ENCODE measurements around the gene FLT3.
"Not testable (repeated sequence)": the region's sequence is repeated elsewhere in the genome, so short reads cannot be mapped to it uniquely, and the experiment has no call there.

The FLT3 gene

DNA sequence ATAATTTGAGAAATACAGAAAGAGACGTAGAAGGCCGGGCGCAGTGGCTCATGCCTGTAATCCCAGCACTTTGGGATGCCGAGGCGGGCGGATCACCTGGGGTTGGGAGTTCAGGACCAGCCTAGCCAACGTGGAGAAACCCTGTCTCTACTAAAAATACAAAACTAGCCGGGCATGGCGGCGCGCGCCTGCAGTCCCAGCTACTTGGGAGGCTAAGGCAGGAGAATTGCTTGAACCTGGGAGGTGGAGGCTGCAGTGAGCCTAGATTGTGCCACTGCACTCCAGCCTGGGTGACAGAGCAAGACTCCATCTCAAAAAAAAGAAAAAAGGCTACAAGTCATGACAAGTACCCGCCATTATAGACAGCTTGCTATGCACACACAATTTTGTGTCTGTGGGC, 95.4 kb downstream of the FLT3 start:
- in situ Hi-C loops (cut with MboI; ENCODE audit: low sequenced_read_pairs) = not testable (repeated sequence)

DNA sequence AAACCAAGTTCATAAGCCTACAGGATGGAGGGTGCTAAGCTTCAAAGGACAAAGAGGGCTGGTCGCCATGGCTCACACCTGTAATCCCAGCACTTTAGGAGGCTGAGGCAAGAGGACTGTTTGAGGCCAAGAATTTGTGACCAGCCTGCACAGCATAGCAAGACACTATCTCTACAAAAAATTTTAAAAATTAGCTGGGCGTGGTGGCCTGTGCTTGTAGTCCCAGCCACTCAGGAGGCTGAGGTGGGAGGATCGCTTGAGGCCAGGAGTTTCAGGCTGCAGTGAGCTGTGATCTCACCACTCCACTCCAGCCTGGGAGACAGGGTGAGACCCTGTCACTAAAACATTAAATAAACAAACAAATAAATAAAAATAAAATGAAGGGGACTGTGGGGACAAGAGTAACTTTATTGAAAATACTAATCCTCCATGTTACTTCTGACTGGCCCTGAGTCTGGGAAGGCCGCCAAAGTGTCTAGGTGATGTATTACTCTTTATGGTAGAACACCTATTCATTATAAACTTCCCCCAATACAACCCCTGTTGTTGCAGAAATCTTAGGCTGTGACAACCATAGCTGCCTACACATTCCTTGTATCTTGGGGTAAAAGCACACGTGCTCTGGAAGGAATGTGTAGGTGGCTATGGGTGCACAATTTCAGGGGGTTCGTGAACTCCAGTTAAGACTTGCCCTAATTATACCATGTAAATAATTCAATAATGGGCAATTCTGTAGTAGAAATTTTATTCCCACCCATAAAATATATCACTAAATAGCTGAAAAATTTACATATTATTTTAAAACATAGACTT, 97.3 kb downstream of the FLT3 start:
- in situ Hi-C loops (cut with MboI; ENCODE audit: low sequenced_read_pairs) = no loop called here

DNA sequence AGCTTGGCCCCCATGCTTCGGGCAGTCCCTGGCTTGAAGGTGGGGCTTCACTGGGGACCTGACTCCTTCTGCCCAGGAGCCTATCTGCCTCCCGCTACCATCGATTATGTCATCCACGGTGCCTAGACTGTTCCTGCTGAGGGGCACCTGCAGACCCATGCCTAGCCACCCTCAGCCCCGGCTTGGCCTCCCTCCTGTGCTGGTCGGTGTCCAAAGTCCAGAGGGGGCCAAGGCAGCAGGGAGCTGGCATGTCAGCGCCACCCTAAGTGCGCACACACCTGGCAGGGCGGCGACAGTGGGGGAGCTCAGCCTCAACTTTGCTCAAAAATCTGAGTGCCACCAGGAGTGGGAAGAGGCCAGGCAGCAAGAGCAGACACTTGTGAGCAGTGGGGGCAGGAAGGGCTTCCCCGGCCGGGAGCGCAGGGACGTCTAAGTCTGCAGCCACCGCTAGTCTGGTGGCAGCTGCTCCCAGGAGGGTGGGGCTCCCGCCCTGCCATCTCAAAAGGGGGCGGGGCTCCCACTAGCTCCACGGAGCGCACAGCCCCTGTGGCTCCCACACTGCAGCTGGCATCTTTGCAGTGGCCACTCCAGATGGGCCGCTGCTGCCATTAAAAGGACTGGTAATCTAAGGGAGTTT, 98.4 kb downstream of the FLT3 start:
- in situ Hi-C loops (cut with MboI; ENCODE audit: low sequenced_read_pairs) = no loop called here

DNA sequence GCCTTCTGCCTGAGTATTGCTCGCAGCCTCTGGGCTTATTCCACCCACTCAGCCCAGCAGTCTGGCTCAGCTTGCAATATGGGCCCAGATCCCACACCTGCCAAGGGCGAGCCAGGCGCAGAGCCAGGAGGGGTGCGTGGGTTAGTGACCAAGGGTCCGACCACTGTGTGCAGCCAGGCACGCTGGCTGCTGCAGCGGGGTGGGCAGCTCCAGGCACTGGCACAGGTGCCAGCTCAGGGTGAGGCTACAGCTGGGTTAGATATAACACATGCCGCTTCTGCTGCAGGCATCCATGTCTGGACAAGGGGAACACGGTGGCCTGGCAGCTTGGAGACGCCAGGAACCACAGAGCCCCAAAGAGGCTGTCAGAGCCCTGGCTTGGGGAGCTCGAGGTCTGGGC, 99.3 kb downstream of the FLT3 start:
- in situ Hi-C loops (cut with MboI; ENCODE audit: low sequenced_read_pairs) = no loop called here

DNA sequence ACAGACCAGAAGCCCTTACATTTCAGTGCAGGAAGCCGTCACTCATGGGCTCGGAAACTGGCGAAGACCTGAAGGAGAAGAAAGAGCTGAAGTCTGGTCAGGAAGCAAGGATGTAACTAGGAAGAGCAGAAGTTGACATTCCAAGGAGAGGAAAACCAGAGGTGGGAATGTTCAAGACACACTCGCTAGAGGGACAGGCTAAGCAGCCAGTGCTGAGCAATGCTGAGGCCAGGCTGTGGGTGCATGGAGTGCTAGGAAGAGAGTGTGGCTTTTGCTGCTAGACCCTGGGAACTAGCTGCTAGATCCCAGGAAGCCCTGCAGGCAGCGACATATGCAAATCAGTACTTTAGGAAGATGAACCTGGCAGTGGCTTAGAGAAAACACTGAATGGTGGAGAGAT, 99.8 kb downstream of the FLT3 start:
- in situ Hi-C loops (cut with MboI; ENCODE audit: low sequenced_read_pairs) = no loop called here

DNA sequence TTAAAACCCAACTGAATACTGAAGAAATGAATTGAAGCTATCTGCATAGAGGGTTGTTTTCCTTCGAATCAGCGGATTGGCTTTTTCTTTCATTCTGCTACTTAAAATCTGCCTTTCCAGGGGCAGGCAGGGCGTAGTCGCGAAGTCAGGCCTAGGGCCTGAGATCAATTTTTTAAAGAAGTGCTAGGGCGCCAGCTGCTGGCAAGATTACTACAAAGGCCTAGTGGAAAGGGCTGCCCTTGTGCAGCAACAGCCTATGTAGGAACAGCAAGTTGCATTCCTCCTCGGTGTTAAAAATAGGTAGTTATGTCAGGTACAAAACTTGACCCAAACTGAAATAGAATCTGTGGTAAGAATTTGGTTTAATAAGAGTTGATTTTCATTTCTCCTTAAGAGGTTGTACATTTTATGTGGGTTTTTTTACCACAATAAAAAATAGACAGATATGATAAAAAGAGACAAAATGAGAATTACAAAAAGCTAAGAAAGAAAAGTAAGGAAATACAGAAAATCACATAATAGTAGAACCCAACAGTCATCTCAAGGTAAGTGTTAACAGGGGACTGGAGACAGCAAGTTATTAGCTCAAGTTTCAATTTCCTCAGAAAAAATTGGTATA, 102.4 kb downstream of the FLT3 start:
- in situ Hi-C loops (cut with MboI; ENCODE audit: low sequenced_read_pairs) = no loop called here

DNA sequence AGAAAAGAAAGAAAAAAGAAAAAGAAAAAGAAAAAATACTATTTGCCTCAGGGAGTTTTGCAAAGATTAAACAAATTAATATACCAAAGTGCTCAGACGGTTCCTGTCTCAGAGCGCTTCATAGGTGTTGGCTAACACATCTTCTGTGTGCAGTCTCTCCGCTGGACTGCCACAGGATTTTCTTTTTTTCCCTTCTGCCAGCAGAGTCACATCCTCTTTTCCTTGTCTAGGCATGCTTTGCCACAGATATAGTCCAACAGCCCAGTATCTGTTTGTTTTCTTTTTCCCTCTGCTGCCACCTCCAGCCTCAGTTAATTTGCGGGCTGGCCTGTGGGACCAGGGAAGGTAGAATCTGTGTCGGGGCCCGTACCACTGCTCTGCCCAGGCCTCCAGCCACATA, 108.5 kb downstream of the FLT3 start:
- in situ Hi-C loops (cut with MboI; ENCODE audit: low sequenced_read_pairs) = no loop called here

DNA sequence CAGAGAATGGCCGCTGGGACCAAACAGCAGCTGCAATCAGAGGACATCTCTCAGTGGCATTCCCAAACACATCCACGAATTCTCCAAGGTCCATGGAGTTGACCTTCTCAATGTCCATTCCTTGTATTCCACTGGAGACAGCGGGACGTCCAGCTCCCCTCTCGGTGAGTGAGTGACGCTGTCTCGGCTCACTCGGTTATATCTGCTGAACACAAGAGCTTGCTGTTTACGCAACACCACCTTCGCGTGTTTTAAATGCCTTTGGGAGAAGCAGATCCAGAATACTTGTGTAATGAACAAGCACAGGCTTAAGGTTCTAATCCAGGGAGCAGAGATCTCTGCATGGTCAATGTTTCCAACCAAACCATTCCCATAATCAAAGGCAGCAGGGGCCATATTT, 111.9 kb downstream of the FLT3 start, which contains the start of gene URAD:
URAD (minus strand) TSS at position 174 of the 400 bp plus-strand sequence; CDS start at position 118, 56 bp downstream.
- in situ Hi-C loops (cut with MboI; ENCODE audit: low sequenced_read_pairs) = no loop called here

DNA sequence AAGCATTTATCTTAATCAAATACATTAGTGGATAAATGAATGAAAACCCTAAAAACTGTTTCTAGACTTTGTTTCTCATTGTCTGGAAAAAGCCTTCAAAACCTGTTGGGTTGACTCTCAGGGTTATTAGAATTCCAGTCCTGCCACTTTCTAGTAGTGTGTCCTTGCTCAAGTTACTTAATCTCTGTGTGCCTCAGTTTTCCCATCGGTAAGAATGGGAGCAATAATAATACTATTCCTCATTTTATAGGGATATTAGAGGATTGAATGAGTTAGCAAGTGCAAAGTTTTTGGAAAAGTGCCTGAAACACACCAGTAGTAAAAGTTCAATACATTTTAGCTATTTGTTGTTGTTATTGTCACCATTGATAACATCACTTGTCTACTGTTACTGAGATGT, 114.8 kb downstream of the FLT3 start:
- in situ Hi-C loops (cut with MboI; ENCODE audit: low sequenced_read_pairs) = no loop called here

DNA sequence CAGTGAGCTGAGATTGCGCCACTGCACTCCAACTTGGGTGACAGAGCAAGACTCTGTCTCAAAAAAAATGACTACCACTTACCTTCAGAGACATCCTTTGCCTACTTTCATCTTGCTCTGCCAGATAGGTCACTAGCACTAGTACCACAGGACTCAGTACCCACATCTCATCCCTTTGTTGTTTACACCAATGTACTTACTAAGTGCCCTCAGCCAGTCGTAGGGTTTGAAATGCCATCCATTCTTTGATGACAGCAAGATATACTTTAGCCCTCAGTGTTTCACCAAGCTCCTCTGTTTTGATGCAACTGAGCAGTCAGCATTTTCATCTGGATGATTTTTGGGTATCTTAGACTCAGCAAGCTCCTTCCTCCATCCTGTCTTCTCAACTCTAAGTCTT, 118.0 kb downstream of the FLT3 start:
- in situ Hi-C loops (cut with MboI; ENCODE audit: low sequenced_read_pairs) = no loop called here

DNA sequence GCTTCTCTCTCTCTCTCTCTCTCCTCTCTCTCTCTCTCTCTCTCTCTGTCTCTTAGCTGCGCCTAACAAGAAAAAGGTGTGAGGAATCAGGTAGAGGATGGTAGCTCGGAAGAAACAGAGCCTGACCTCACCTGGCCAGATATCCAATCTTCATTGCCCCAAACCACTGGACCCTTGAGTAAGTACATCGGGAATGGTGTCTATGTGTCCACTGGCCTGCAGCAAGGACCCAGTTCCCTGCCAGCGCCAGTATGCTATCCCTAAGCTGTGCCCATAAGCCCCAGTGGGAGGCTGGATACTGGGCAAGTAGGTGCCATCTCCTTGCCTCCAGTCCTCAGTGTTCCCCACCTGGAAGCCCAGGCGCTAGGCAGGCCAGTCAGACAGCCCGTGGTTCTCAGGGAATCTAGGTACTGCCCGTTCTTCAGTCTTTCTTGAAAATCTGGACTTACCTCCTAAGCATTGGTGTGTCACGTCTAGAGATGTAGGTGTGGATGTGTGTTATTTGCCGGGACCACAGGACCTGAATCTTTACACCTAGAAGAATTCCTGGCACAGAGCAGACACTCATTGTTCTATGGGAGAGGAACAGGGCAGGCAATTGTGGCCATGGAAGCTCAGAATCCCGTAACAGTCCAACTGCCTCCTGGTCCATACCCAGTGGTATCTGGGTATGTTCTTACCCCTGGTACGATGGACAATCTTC, 119.2 kb downstream of the FLT3 start:
- in situ Hi-C loops (cut with MboI; ENCODE audit: low sequenced_read_pairs) = no loop called here

DNA sequence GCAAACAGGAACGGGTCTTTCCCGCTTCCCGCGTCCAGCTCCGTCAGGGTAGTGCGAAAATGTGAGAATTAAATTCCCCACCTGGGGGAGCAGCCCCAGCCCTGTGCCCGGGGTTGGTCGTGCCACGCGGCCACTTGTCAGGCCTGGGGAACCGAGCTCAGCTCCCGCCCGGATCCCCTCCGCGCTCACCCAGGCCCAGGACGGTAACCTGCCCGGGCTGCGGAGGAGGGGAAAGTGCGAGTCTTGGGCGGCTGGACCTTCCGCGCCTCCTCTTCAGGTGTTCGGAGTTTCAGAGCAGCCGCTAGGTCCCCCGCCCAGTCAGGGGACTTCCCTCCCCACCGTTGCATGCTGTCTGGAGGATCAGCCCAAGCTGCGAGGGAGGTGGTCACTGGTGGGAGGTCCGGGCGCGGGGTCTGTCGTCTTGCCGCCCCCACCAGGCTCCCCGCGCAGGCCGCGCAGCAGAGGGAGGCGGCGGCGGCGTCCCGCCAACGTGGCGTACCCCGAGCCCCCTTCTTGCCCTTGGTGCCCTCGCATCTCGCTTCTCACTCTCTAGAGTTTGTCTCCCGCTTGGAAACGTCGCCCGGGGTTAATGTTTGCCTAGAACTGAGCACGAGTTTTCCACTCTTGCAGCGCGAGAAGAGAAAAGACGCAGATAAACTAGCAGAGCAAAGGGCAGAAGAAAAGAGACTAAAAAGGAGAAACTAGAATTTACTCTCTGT, 119.9 kb downstream of the FLT3 start:
- in situ Hi-C loops (cut with MboI; ENCODE audit: low sequenced_read_pairs) = no loop called here

DNA sequence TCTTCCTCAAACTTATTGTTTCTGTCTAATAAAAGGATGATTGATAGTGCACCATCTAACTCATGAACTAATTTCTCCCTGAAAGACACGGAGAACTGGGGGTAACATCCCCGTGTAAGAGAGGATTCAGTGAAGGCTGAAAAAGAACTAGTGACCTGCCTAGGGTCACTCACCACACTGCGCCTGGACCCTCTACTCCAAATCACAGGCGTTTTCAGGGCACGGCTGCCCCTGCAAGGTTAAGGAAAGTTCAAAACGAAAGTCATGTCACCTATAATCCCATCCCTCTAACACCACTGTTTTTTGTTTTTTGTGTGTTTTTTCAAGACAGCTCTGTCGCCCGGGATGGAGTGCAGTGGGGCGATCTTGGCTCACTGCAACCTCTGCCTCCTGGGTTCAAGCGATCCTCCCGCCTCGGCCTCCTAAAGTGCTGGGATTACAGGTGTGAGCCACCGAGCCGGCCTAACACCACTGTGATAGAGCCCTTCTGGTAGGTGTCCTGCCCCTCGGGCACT, 120.6 kb downstream of the FLT3 start:
- in situ Hi-C loops (cut with MboI; ENCODE audit: low sequenced_read_pairs) = no loop called here

DNA sequence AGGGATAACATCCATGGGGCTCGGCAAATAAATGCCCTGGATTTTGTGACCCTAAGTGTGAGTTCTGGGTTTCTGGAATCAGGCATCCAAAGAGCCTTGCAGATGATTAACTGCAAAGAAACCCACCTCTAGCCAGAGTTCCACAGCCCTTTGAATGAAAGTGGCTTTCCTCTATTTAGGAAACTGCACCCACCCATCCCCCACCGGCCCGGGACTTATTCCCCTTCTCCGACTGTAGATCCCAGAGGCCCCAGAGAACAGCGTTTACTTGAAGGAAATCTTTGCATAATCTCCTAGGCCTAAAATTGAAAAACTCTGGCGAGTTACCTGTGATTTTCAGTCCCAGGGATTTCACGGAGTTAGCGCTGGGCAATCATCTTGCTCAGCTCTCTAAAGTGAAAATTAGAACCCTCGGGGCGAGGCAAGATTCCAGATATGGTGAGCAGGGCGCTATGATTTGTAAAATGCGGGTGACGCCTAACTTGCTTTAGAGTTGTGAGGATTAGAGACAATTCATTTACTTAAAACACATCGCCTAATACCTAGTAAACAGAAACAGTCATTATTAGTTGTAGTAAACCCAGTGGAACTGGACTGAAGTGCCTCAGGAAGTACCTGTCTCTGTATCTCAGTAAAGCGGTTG, 121.3 kb downstream of the FLT3 start:
- in situ Hi-C loops (cut with MboI; ENCODE audit: low sequenced_read_pairs) = no loop called here

DNA sequence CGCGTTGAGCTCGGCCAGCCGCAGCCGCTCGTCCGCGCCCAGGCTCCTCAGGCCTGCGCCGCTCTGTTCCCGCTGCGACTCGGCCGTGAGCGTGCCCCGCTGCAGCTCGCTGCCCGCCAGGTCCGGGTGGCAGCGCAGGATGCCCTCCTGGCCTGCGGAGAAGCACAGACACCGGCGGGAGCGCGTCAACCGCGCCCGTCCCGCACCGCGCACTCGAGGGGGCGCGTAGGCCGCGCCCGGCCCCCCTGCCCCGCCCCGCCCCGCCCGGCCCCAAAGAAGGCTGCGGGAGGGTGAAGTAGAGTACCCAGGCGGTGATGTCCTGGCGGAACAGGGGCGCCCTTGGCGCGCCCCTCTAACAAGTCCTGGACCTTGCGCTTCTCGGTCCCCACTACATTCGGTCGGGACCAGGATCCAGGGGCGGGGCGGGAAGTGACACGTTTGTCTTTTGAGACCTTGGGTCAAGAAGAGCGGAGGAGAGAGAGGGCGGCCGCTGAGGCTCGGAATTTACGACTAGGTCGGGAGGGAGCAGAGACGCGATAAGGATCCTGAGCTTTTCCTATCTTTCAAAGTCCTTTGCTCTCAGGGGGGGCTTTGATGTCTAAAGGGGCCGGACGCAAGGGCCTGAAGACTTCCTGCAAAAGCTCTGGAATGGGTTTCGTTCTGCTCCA, 121.9 kb downstream of the FLT3 start:
- in situ Hi-C loops (cut with MboI; ENCODE audit: low sequenced_read_pairs) = no loop called here

DNA sequence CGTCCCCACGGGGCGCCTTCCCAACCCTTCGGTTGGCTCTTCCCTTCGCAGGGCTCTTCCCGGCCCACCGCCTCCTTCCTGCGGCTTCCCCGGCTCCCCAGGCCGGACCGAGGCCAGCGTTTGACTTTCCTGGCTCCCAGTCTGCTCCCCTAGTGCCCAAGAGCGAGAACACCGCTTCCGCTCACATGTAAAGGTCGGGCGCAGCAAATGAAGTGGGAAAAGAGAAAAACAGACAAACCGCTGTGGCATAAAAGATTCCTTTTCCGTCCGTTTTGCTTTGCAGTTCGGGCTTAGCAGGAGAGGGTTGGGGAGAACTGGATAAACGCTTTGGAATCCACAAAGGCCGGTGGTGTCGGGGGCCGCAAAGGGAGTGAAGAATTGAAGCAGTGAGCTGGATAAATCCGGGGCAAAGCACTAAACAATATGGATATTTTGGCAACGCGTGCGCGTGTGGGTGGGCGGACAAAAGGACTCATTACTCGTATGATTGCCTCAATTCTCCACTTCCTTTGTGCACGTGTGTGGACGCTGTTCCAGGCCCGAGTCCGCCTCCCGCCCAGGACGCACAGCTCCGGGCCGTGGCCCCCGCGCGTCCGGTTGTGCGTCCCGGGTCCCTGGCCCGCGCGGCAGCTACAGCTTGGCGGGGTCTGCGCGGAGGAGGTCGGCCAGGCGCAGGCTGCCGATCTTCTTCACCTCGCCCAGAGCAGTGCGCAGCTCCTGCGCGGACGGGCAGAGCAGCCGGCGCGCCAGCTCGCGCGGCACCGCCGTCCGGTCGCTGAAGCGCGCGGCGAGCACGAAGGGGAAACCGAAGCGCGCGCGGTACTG, 122.7 kb downstream of the FLT3 start:
- in situ Hi-C loops (cut with MboI; ENCODE audit: low sequenced_read_pairs) = no loop called here

DNA sequence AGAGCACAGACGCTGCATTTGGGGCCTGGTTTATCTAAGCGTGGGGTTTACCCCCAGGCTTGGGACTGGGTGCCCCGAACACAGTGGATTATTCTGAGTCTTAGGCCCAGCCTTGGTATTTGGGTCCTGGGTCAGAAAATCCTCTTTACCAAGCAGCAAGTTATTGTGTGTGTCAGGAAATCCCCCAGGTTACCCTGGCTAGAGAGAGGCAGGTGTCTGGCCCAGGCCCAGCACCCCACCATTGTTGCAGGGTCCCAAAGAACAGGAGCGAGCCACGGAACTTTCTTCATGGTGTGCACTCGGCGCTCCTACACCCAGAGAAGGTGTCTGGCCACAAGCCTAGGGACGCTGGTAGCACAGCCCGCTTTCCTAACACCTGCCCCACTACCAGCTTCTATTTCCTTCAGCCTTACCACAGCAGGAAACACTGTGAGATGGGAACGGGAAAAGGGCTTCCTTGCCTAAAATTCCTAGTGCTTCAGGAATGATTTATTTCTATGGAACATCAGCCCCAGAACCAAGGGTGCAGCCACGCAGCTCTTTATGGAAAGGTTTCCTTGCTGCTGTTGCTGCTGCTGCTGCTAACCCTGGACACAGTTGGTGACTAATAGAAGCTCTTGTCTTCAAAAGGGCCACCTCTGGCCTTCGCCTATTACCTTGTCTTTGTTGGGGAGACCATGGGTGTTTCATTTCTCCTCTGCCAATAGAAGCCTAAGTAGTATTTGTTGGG, 123.8 kb downstream of the FLT3 start:
- in situ Hi-C loops (cut with MboI; ENCODE audit: low sequenced_read_pairs) = no loop called here
